IMR-90 (cell line): Measurements from ENCODE around the gene FNDC3A. TPM values are rescaled to one million over a fixed set of nuclear protein-coding genes. Genes with fewer than 3 reads are reported as not detected.

ENCODE experiments used
- ATAC-seq: fragments of 200-7000 bp; cut with Tn5 transposase; 2 replicates; pipeline ENCODE4 v1.9.1; 2020; ENCODE audit warnings: low read depth, mild to moderate bottlenecking, moderate library complexity
- BruUV-seq: library from RNA; stranded (reverse); fragments of 400-500 nt; replicated peaks from 2 replicates; lab custom pipeline; 2021; lab: Mats Ljungman, UMichigan
- CTCF ChIA-PET: fragments of 300-600 bp; formaldehyde crosslinking; extraction: SDS; loops from one replicate; lab custom pipeline; 2021; ENCODE audit warnings: antibody characterized with exemption; lab: Yijun Ruan, JAX
- POLR2A ChIA-PET: fragments of 300-600 bp; sonication (Branson Sonifier 250); formaldehyde crosslinking; loops from one replicate; lab custom pipeline; 2022; ENCODE audit warnings: antibody characterized with exemption; ENCODE audit not compliant: unreplicated experiment; lab: Charles Lee
- DNase-seq: peaks from one replicate; pipeline ENCODE4 v3.0.0; 2013
- H2AFZ ChIP-seq: replicated peaks from 2 replicates; pipeline ENCODE3; 2013; ENCODE audit warnings: low read length, mild to moderate bottlenecking; ENCODE audit not compliant: poor library complexity
- H2AK5ac ChIP-seq: 2 replicates; pipeline ENCODE4 v1.6.1; 2013; ENCODE audit warnings: low read depth, low read length, inconsistent platforms
- H2AK9ac ChIP-seq: replicated peaks from 2 replicates; pipeline ENCODE3; 2013; ENCODE audit warnings: mild to moderate bottlenecking, low read depth, low read length, moderate library complexity; ENCODE audit not compliant: poor library complexity
- H2BK120ac ChIP-seq: 2 replicates; pipeline ENCODE4 v1.6.1; 2013; ENCODE audit warnings: low read depth, low read length, inconsistent platforms
- H2BK15ac ChIP-seq: 3 replicates; pipeline ENCODE4 v1.6.1; 2013; ENCODE audit warnings: low read depth, low read length, inconsistent platforms
- H2BK20ac ChIP-seq: 2 replicates; pipeline ENCODE4 v1.6.1; 2013; ENCODE audit warnings: low read depth, mild to moderate bottlenecking, inconsistent platforms, low read length, moderate library complexity
- H2BK5ac ChIP-seq: 2 replicates; pipeline ENCODE4 v1.6.1; 2013; ENCODE audit warnings: mild to moderate bottlenecking, low read depth, low read length, inconsistent platforms; ENCODE audit not compliant: poor library complexity, severe bottlenecking
- H3K14ac ChIP-seq: replicated peaks from 2 replicates; pipeline ENCODE4 v1.6.1; 2013; ENCODE audit warnings: low read depth, low read length, inconsistent platforms
- H3K18ac ChIP-seq: 2 replicates; pipeline ENCODE4 v1.6.1; 2013; ENCODE audit warnings: low read depth, low read length, control low read depth
- H3K23ac ChIP-seq: 2 replicates; pipeline ENCODE4 v1.6.1; 2013; ENCODE audit warnings: low read depth, low read length, inconsistent platforms
- H3K27ac ChIP-seq: 2 replicates; pipeline ENCODE4 v1.5.1; 2013; ENCODE audit warnings: mild to moderate bottlenecking, control low read depth, low read length; ENCODE audit not compliant: insufficient read depth
- H3K27me3 ChIP-seq: 2 replicates; pipeline ENCODE4 v1.6.1; 2013; ENCODE audit warnings: low read length; ENCODE audit not compliant: control insufficient read depth, insufficient read depth
- H3K36me3 ChIP-seq: 2 replicates; pipeline ENCODE4 v1.6.1; 2013; ENCODE audit warnings: low read length, mixed read lengths; ENCODE audit not compliant: control insufficient read depth, insufficient read depth
- H3K4ac ChIP-seq: 2 replicates; pipeline ENCODE4 v1.6.1; 2013; ENCODE audit warnings: low read depth, low read length, inconsistent platforms
- H3K4me1 ChIP-seq: 2 replicates; pipeline ENCODE4 v1.6.1; 2013; ENCODE audit warnings: low read length, mixed read lengths; ENCODE audit not compliant: control insufficient read depth, insufficient read depth
- H3K4me2 ChIP-seq: 2 replicates; pipeline ENCODE4 v1.6.1; 2013; ENCODE audit warnings: low read depth, mild to moderate bottlenecking, control low read depth, low read length, moderate library complexity
- H3K4me3 ChIP-seq: 2 replicates; pipeline ENCODE4 v1.5.1; 2013; ENCODE audit warnings: low read depth, mild to moderate bottlenecking, control low read depth, low read length, moderate library complexity; ENCODE audit not compliant: insufficient read depth
- H3K56ac ChIP-seq: 2 replicates; pipeline ENCODE4 v1.6.1; 2013; ENCODE audit warnings: low read length, inconsistent platforms; ENCODE audit not compliant: insufficient read depth; ENCODE audit errors: extremely low read depth
- H3K79me1 ChIP-seq, 2 experiments: 2 replicates each; pipeline ENCODE4 v1.6.1; 2013; ENCODE audit warnings: low read length in 2 of 2, inconsistent platforms in 1 of 2, low read depth in 1 of 2
- H3K9ac ChIP-seq: 2 replicates; pipeline ENCODE4 v1.6.1; 2013; ENCODE audit warnings: low read depth, low read length, control low read depth
- H3K9me1 ChIP-seq: 2 replicates; pipeline ENCODE4 v1.6.1; 2013; ENCODE audit warnings: low read length, inconsistent platforms; ENCODE audit not compliant: insufficient read depth
- H3K9me3 ChIP-seq: 2 replicates; pipeline ENCODE4 v1.6.1; 2013; ENCODE audit warnings: low read length; ENCODE audit not compliant: control insufficient read depth, insufficient read depth
- H4K20me1 ChIP-seq: 2 replicates; pipeline ENCODE4 v1.6.1; 2013; ENCODE audit warnings: low read length, inconsistent platforms; ENCODE audit not compliant: insufficient read depth
- H4K5ac ChIP-seq: 2 replicates; pipeline ENCODE4 v1.6.1; 2013; ENCODE audit warnings: mild to moderate bottlenecking, low read depth, low read length, control low read depth
- H4K8ac ChIP-seq, 2 experiments: 2 replicates each; pipeline ENCODE4 v1.6.1; 2013; ENCODE audit warnings: low read depth in 2 of 2, low read length in 2 of 2, control low read depth in 1 of 2, inconsistent platforms in 1 of 2
- H4K91ac ChIP-seq: 2 replicates; pipeline ENCODE4 v1.6.1; 2013; ENCODE audit warnings: low read depth, low read length, inconsistent platforms; ENCODE audit not compliant: insufficient read depth
- BHLHE40 ChIP-seq: fragments of 150-350 bp; IDR thresholded peaks from 2 replicates; pipeline ENCODE4 v1.6.1; 2016; ENCODE audit warnings: mild to moderate bottlenecking, low read depth, low read length
- CEBPB ChIP-seq: IDR thresholded peaks from 2 replicates; pipeline ENCODE4 v1.6.1; 2012; ENCODE audit warnings: low read depth, low read length, improper control_type of control experiment
- CHD1 ChIP-seq: IDR thresholded peaks from 2 replicates; pipeline ENCODE4 v1.6.1; 2012; ENCODE audit warnings: low read depth, low read length, improper control_type of control experiment
- MAFK ChIP-seq: IDR thresholded peaks from 2 replicates; pipeline ENCODE4 v1.6.1; 2012; ENCODE audit warnings: low read depth, low read length, improper control_type of control experiment
- MXI1 ChIP-seq: IDR thresholded peaks from 2 replicates; pipeline ENCODE4 v1.6.1; 2012; ENCODE audit warnings: low read depth, mild to moderate bottlenecking, low read length, moderate library complexity, borderline replicate concordance
- POLR2A ChIP-seq: IDR thresholded peaks from 2 replicates; pipeline ENCODE4 v1.6.1; 2012; ENCODE audit warnings: mild to moderate bottlenecking, low read depth, low read length
- RAD21 ChIP-seq: IDR thresholded peaks from 2 replicates; pipeline ENCODE4 v1.6.1; 2012; ENCODE audit warnings: low read length, improper control_type of control experiment
- RCOR1 ChIP-seq: IDR thresholded peaks from 2 replicates; pipeline ENCODE4 v1.6.1; 2012; ENCODE audit warnings: mild to moderate bottlenecking, low read length, improper control_type of control experiment; ENCODE audit not compliant: insufficient replicate concordance
- RFX5 ChIP-seq: IDR thresholded peaks from 2 replicates; pipeline ENCODE4 v1.8.0; 2012; ENCODE audit warnings: low read depth, mild to moderate bottlenecking, low read length, moderate library complexity
- SMC3 ChIP-seq: fragments of 150-350 bp; IDR thresholded peaks from 2 replicates; pipeline ENCODE4 v1.6.1; 2016; ENCODE audit warnings: low read depth, mild to moderate bottlenecking, antibody characterized with exemption, low read length, moderate library complexity
- WGBS, 2 experiments: methylation state at CpG; one replicate each; pipeline versions ENCODE4 v1.1.5 to v1.1.7; 2013; ENCODE audit warnings: missing lambda C conversion rate in 2 of 2; ENCODE audit not compliant: insufficient read length in 1 of 2; ENCODE audit errors: extremely low coverage in 2 of 2; 5-methylcytosine and 5-hydroxymethylcytosine counted together
- dilution Hi-C: fragments of 300-500 bp; cut with HindIII; formaldehyde crosslinking; loops from one replicate; pipeline ENCODE4 v1.14.3; 2018; ENCODE audit warnings: low sequenced_read_pairs; ENCODE audit not compliant: unreplicated experiment
- in situ Hi-C: fragments of 300-500 bp; cut with MboI; formaldehyde crosslinking; loops from 3 replicates; pipeline ENCODE4 v1.14.3; 2019; ENCODE audit warnings: low sequenced_read_pairs, inconsistent platforms, mixed read lengths
- intact Hi-C: fragments of 100-400 bp; cut with micrococcal nuclease; formaldehyde crosslinking; loops from 2 replicates; pipeline ENCODE4 v1.10.0; 2022
- polyA plus RNA-seq, 3 experiments: library from polyadenylated mRNA; depleted of rRNA; stranded (reverse); fragments of >200 nt; gene quantifications; 2 replicates each; pipeline ENCODE4 v1.2.3, GENCODE V29; 2012; ENCODE audit warnings: low replicate concordance in 1 of 3
- total RNA-seq: library from RNA; depleted of rRNA; stranded (reverse); fragments of >200 nt; gene quantifications from 2 replicates; pipeline ENCODE4 v1.2.3, GENCODE V29; 2012
- TF ChIP-seq, protein P1 (sequence below): conservative IDR thresholded peaks from 2 replicates; pipeline ENCODE4 v1.5.1; 2012; ENCODE audit warnings: mild to moderate bottlenecking, low read depth, low read length, improper control_type of control experiment

The FNDC3A gene
- total and polyA plus RNA-seq, 2 of the 4 experiments (the other 2 are of a cell fraction), result 29.2 to 60.4 TPM

DNA sequence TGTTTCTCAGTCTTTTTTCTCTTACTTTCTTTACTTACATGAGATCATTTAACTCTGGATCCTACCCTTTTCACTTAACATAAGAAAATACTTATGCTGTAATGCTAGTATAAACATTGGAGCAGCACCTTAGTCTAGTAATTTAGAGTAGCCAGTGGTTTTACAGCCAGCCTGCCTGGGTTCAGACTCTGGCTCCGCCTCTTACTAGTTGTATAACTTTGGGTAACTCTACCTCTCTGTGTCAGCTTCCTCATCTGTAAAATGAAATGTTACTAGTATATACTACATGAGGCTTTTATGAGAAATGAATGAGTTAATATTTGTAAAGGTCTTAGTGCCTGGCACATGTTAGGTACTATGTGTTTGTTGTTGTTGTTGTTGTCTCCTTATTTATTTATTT, 277.6 kb downstream of the FNDC3A start:
- H2BK15ac ChIP-seq, result no peak overlapping the region
- no peak for DNase-seq
- H4K8ac ChIP-seq, result no peak overlapping the region
- no TSS peak for BruUV-seq
- H3K36me3 ChIP-seq, result peaks cover 10% of the 10 kb centered on the region
- intact Hi-C loops, result no loop called here
- H3K14ac ChIP-seq, result no peak overlapping the region
- no peak overlapping the region for H2BK120ac ChIP-seq
- no peak overlapping the region for H2BK20ac ChIP-seq
- no peaks in the 10 kb centered on the region for H4K20me1 ChIP-seq
- no peak overlapping the region for H2AFZ ChIP-seq
- H3K9ac ChIP-seq, result no peak overlapping the region
- no peak overlapping the region for H3K23ac ChIP-seq
- no peak overlapping the region for H3K56ac ChIP-seq
- H2BK5ac ChIP-seq, result no peak overlapping the region
- H3K27ac ChIP-seq, result no peak overlapping the region
- dilution Hi-C loops, result no loop called here
- H3K79me1 ChIP-seq, result peaks cover 9 to 23% of the 10 kb centered on the region in 2 experiments
- no peak overlapping the region for H3K4ac ChIP-seq
- H2AK5ac ChIP-seq, result no peak overlapping the region
- no peaks in the 10 kb centered on the region for H3K9me3 ChIP-seq
- no peaks in the 10 kb centered on the region for H3K27me3 ChIP-seq
- POLR2A ChIA-PET, result no interaction called here
- H3K4me3 ChIP-seq, result no peak overlapping the region
- WGBS, 2 experiments, result no CpG with 5 or more reads among the region's 1 CpG
- CTCF ChIA-PET, result no interaction called here
- H4K91ac ChIP-seq, result no peak overlapping the region
- no peak for ATAC-seq
- no peak overlapping the region for H3K4me2 ChIP-seq
- H2AK9ac ChIP-seq, result no peak overlapping the region
- H3K18ac ChIP-seq, result no peak overlapping the region
- H4K5ac ChIP-seq, result no peak overlapping the region
- H3K9me1 ChIP-seq, result peaks cover 6% of the 10 kb centered on the region; the same call in 1 of the 2 replicates
- in situ Hi-C loops, result no loop called here
- no peaks in the 10 kb centered on the region for H3K4me1 ChIP-seq
- no peak for TF ChIP-seq RFX5
- TF ChIP-seq MAFK, result no peak
- TF ChIP-seq POLR2A, result no peak
- TF ChIP-seq RCOR1, result no peak
- no peak for TF ChIP-seq SMC3
- TF ChIP-seq MXI1, result no peak
- no peak for TF ChIP-seq CHD1
- TF ChIP-seq BHLHE40, result no peak
- TF ChIP-seq CEBPB, result no peak
- TF ChIP-seq, protein P1, sequence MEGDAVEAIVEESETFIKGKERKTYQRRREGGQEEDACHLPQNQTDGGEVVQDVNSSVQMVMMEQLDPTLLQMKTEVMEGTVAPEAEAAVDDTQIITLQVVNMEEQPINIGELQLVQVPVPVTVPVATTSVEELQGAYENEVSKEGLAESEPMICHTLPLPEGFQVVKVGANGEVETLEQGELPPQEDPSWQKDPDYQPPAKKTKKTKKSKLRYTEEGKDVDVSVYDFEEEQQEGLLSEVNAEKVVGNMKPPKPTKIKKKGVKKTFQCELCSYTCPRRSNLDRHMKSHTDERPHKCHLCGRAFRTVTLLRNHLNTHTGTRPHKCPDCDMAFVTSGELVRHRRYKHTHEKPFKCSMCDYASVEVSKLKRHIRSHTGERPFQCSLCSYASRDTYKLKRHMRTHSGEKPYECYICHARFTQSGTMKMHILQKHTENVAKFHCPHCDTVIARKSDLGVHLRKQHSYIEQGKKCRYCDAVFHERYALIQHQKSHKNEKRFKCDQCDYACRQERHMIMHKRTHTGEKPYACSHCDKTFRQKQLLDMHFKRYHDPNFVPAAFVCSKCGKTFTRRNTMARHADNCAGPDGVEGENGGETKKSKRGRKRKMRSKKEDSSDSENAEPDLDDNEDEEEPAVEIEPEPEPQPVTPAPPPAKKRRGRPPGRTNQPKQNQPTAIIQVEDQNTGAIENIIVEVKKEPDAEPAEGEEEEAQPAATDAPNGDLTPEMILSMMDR, result no peak
- TF ChIP-seq RAD21, result no peak
